ENCODE results near the gene PCDHB2.

DNA sequence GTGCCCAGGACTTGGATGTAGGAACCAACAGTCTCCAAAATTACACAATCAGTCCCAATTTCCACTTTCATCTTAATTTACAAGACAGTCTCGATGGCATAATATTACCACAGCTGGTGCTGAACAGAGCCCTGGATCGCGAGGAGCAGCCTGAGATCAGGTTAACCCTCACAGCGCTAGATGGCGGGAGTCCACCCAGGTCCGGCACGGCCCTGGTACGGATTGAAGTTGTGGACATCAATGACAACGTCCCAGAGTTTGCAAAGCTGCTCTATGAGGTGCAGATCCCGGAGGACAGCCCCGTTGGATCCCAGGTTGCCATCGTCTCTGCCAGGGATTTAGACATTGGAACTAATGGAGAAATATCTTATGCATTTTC lies 837 bp downstream of the PCDHB2 start:
- TF ChIP-seq, protein P1, sequence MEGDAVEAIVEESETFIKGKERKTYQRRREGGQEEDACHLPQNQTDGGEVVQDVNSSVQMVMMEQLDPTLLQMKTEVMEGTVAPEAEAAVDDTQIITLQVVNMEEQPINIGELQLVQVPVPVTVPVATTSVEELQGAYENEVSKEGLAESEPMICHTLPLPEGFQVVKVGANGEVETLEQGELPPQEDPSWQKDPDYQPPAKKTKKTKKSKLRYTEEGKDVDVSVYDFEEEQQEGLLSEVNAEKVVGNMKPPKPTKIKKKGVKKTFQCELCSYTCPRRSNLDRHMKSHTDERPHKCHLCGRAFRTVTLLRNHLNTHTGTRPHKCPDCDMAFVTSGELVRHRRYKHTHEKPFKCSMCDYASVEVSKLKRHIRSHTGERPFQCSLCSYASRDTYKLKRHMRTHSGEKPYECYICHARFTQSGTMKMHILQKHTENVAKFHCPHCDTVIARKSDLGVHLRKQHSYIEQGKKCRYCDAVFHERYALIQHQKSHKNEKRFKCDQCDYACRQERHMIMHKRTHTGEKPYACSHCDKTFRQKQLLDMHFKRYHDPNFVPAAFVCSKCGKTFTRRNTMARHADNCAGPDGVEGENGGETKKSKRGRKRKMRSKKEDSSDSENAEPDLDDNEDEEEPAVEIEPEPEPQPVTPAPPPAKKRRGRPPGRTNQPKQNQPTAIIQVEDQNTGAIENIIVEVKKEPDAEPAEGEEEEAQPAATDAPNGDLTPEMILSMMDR (IDR thresholded peaks at IDR 0.05): no peak
- TF ChIP-seq POLR2AphosphoS5 (IDR thresholded peaks at IDR 0.05): no peak
- no peak for TF ChIP-seq POLR2A (IDR thresholded peaks at IDR 0.05)

Measured in breast epithelium (tissue), 3 donors.